ENCODE results near the gene UBE2D2. TPM values are rescaled to one million over a fixed set of nuclear protein-coding genes. Genes with fewer than 3 reads are reported as not detected.
A peak's percentile ranks its signal among the peaks of the same experiment; 100 is the strongest.

The UBE2D2 gene
- total and polyA plus RNA-seq, 10 of the 15 experiments (the other 5 are each of a cell fraction or from before 2014, with no cell fraction given): 58.6 to 245 (median 128) TPM

DNA sequence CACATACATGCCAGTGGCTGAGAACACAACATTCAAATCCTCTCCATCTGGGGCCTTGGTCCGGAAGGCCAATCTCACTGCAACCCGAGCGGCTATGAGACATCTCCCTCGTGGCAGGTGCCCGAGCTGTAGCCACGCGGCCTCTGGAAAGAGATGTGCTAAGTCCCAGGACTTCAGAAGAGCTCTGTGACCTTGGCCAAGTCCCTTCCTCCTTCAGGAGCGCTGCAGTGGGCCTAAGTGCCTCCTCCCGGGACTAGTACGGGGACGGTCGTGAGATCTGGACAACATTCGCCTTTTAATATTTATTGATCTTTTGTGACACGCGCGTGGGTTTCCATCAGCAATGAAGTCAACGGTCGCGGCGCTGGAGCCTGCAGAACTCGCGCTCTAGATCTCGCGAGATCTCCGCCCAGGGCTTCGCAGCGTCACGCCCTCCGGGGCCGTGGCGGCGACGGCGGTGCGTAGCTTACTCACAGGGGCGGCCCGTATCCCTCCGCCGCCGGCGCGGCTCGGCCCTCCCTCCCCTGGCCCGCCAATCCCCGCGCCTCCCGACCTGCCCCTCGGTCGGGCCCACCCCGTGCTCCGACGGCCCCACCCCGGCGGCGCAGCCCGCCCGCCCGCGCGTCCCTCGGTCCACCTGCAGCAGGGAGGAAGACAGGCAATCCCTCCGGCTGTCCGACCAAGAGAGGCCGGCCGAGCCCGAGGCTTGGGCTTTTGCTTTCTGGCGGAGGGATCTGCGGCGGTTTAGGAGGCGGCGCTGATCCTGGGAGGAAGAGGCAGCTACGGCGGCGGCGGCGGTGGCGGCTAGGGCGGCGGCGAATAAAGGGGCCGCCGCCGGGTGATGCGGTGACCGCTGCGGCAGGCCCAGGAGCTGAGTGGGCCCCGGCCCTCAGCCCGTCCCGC, at the start of gene UBE2D2 (continued):
- TF ChIP-seq, protein P1, sequence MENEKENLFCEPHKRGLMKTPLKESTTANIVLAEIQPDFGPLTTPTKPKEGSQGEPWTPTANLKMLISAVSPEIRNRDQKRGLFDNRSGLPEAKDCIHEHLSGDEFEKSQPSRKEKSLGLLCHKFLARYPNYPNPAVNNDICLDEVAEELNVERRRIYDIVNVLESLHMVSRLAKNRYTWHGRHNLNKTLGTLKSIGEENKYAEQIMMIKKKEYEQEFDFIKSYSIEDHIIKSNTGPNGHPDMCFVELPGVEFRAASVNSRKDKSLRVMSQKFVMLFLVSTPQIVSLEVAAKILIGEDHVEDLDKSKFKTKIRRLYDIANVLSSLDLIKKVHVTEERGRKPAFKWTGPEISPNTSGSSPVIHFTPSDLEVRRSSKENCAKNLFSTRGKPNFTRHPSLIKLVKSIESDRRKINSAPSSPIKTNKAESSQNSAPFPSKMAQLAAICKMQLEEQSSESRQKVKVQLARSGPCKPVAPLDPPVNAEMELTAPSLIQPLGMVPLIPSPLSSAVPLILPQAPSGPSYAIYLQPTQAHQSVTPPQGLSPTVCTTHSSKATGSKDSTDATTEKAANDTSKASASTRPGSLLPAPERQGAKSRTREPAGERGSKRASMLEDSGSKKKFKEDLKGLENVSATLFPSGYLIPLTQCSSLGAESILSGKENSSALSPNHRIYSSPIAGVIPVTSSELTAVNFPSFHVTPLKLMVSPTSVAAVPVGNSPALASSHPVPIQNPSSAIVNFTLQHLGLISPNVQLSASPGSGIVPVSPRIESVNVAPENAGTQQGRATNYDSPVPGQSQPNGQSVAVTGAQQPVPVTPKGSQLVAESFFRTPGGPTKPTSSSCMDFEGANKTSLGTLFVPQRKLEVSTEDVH (IDR thresholded peaks at IDR 0.05; ENCODE audit: low read depth, partially characterized antibody): no peak
- TF ChIP-seq SMAD5 (IDR thresholded peaks at IDR 0.05; ENCODE audit: low read depth) (no peak; the same call in 1 of the 2 replicates), SIX5 (IDR thresholded peaks at IDR 0.05; ENCODE audit: low read depth, low read length, severe bottlenecking) (peak; percentile 1), FOS (IDR thresholded peaks at IDR 0.05; ENCODE audit: borderline replicate concordance, extremely low read depth, insufficient read length) (no peak), POU2F2 (IDR thresholded peaks at IDR 0.05; ENCODE audit: borderline replicate concordance, low read depth, low read length) (peak; percentile 61; the same call in 1 of the 3 replicates), RELA (IDR thresholded peaks at IDR 0.05; ENCODE audit: borderline replicate concordance, partially characterized antibody) (peak; percentile 53), NFYA (IDR thresholded peaks at IDR 0.05; ENCODE audit: borderline replicate concordance, low read depth, low read length) (no peak), KLF5 (IDR thresholded peaks at IDR 0.05; ENCODE audit: partially characterized antibody) (no peak), TCF3 (IDR thresholded peaks at IDR 0.05; ENCODE audit: borderline replicate concordance, insufficient read depth, low read depth, low read length) (peak; percentile 44; the same call in 1 of the 2 replicates), SMC3 (IDR thresholded peaks at IDR 0.05; ENCODE audit: borderline replicate concordance, low read length) (no peak), IKZF2 (IDR thresholded peaks at IDR 0.05) (peak; percentile 36; a peak in 1 of 4 replicates), ZNF622 (IDR thresholded peaks at IDR 0.05) (no peak)
- TF ChIP-seq, protein P2, sequence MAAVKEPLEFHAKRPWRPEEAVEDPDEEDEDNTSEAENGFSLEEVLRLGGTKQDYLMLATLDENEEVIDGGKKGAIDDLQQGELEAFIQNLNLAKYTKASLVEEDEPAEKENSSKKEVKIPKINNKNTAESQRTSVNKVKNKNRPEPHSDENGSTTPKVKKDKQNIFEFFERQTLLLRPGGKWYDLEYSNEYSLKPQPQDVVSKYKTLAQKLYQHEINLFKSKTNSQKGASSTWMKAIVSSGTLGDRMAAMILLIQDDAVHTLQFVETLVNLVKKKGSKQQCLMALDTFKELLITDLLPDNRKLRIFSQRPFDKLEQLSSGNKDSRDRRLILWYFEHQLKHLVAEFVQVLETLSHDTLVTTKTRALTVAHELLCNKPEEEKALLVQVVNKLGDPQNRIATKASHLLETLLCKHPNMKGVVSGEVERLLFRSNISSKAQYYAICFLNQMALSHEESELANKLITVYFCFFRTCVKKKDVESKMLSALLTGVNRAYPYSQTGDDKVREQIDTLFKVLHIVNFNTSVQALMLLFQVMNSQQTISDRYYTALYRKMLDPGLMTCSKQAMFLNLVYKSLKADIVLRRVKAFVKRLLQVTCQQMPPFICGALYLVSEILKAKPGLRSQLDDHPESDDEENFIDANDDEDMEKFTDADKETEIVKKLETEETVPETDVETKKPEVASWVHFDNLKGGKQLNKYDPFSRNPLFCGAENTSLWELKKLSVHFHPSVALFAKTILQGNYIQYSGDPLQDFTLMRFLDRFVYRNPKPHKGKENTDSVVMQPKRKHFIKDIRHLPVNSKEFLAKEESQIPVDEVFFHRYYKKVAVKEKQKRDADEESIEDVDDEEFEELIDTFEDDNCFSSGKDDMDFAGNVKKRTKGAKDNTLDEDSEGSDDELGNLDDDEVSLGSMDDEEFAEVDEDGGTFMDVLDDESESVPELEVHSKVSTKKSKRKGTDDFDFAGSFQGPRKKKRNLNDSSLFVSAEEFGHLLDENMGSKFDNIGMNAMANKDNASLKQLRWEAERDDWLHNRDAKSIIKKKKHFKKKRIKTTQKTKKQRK (IDR thresholded peaks at IDR 0.05; ENCODE audit: low read depth, low read length): no peak
- TF ChIP-seq, protein P3, sequence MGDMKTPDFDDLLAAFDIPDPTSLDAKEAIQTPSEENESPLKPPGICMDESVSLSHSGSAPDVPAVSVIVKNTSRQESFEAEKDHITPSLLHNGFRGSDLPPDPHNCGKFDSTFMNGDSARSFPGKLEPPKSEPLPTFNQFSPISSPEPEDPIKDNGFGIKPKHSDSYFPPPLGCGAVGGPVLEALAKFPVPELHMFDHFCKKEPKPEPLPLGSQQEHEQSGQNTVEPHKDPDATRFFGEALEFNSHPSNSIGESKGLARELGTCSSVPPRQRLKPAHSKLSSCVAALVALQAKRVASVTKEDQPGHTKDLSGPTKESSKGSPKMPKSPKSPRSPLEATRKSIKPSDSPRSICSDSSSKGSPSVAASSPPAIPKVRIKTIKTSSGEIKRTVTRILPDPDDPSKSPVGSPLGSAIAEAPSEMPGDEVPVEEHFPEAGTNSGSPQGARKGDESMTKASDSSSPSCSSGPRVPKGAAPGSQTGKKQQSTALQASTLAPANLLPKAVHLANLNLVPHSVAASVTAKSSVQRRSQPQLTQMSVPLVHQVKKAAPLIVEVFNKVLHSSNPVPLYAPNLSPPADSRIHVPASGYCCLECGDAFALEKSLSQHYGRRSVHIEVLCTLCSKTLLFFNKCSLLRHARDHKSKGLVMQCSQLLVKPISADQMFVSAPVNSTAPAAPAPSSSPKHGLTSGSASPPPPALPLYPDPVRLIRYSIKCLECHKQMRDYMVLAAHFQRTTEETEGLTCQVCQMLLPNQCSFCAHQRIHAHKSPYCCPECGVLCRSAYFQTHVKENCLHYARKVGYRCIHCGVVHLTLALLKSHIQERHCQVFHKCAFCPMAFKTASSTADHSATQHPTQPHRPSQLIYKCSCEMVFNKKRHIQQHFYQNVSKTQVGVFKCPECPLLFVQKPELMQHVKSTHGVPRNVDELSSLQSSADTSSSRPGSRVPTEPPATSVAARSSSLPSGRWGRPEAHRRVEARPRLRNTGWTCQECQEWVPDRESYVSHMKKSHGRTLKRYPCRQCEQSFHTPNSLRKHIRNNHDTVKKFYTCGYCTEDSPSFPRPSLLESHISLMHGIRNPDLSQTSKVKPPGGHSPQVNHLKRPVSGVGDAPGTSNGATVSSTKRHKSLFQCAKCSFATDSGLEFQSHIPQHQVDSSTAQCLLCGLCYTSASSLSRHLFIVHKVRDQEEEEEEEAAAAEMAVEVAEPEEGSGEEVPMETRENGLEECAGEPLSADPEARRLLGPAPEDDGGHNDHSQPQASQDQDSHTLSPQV (IDR thresholded peaks at IDR 0.05): 0 out of 2 replicates have a peak, but pooled peaks have one; percentile 14
- TF ChIP-seq, protein P4, sequence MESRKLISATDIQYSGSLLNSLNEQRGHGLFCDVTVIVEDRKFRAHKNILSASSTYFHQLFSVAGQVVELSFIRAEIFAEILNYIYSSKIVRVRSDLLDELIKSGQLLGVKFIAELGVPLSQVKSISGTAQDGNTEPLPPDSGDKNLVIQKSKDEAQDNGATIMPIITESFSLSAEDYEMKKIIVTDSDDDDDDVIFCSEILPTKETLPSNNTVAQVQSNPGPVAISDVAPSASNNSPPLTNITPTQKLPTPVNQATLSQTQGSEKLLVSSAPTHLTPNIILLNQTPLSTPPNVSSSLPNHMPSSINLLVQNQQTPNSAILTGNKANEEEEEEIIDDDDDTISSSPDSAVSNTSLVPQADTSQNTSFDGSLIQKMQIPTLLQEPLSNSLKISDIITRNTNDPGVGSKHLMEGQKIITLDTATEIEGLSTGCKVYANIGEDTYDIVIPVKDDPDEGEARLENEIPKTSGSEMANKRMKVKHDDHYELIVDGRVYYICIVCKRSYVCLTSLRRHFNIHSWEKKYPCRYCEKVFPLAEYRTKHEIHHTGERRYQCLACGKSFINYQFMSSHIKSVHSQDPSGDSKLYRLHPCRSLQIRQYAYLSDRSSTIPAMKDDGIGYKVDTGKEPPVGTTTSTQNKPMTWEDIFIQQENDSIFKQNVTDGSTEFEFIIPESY (IDR thresholded peaks at IDR 0.05): no peak
